ENCODE data around the gene ALLC. TPM values are rescaled to one million over a fixed set of nuclear protein-coding genes. Genes with fewer than 3 reads are reported as not detected.

ALLC gene
- total RNA-seq, 1 donor from 2014 or later = not detected

- no peak overlapping the region for H3K27ac ChIP-seq
- intact Hi-C loops (cut with DNase I) = no loop called here
- no peak overlapping the region for H3K4me3 ChIP-seq
- no peak for DNase-seq
- no peak for TF ChIP-seq CTCF (IDR thresholded peaks at IDR 0.05)
- H3K36me3 ChIP-seq = no peaks in the 10 kb centered on the region
- no peaks in the 10 kb centered on the region for H3K9me3 ChIP-seq
- ATAC-seq = no peak
- no peaks in the 10 kb centered on the region for H3K4me1 ChIP-seq
- peaks cover 5% of the 10 kb centered on the region for H3K27me3 ChIP-seq
Measured at GRCh38 chr2:3751251-3751650, 93.3 kb downstream of the ALLC start.

GRCh38 chr2:3751806-3752205 lies 93.8 kb downstream of the ALLC start:
- no peak for TF ChIP-seq CTCF (IDR thresholded peaks at IDR 0.05)
- intact Hi-C loops (cut with DNase I) = no loop called here
- Histone ChIP-seq H3K4me3 (no peak overlapping the region), H3K27ac (no peak overlapping the region), H3K4me1 (no peaks in the 10 kb centered on the region), H3K36me3 (no peaks in the 10 kb centered on the region), H3K9me3 (no peaks in the 10 kb centered on the region), H3K27me3 (peaks cover 5% of the 10 kb centered on the region)
- DNase-seq = no peak
- ATAC-seq = no peak

Other genes with a start within 250 kb of the ALLC start
- 66.8 TPM for gene ADI1, start 138.7 kb upstream of the ALLC start, total RNA-seq
- 18.6 TPM for gene RNASEH1, start 99.9 kb upstream of the ALLC start, total RNA-seq
- gene RPS7, start 82.9 kb upstream of the ALLC start, total RNA-seq = 807 TPM
- gene COLEC11, start 63.1 kb upstream of the ALLC start, total RNA-seq = 1.5 TPM
- not detected for gene DCDC2C, start 45.4 kb downstream of the ALLC start, total RNA-seq

Measured in upper lobe of right lung (tissue), 1 donor.